Right ventricle myocardium inferior (tissue), 1 donor: ENCODE results near the gene S100A16. TPM values are rescaled to one million over a fixed set of nuclear protein-coding genes. Genes with fewer than 3 reads are reported as not detected.

Experiments
- ATAC-seq: fragments of 200-7000 bp; cut with Tn5 transposase; one replicate; pipeline ENCODE4 v1.9.1; 2020; ENCODE audit warnings: mild to moderate bottlenecking, moderate library complexity
- DNase-seq: peaks from one replicate; pipeline ENCODE4 v3.0.0; 2021; ENCODE audit errors: missing footprints
- intact Hi-C: fragments of 100-400 bp; cut with DNase I; formaldehyde crosslinking; loops from one replicate; pipeline ENCODE4 v1.11.0; 2022
- total RNA-seq: library from RNA; stranded (reverse); fragmentation: NEBNext Ultra II Directional; extraction: Animal tissue kit (Norgen Biotek cat#: 25700); gene quantifications from one replicate; pipeline ENCODE4 v1.2.1, GENCODE V29; 2021
- donor health status: DM: no; HTN: yes; CAD: no; lungs with severe emphysema.

Gene S100A16
- total RNA-seq, 1 donor from 2014 or later, result 49.2 TPM

DNA sequence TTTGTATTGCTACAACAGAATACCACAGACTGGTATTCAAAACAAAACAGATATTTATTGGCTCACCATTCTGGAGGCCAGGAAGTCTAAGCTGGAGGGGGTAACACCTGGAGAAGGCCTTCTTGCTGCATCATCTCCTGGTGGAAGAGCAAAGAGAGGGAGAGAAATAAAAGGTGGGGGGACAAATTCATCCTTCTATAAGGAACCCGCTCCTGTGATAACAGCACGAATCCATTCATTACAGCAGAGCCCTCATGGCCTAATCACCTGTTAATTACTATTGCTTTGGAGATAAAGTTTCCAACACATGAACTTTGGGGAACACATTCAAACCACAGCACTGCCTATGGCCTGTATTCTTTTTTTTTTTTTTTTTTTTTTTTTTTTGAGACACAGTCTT, 52.7 kb downstream of the S100A16 start:
- DNase-seq (no peak), ATAC-seq (no peak)
- intact Hi-C loops, result no loop called here

DNA sequence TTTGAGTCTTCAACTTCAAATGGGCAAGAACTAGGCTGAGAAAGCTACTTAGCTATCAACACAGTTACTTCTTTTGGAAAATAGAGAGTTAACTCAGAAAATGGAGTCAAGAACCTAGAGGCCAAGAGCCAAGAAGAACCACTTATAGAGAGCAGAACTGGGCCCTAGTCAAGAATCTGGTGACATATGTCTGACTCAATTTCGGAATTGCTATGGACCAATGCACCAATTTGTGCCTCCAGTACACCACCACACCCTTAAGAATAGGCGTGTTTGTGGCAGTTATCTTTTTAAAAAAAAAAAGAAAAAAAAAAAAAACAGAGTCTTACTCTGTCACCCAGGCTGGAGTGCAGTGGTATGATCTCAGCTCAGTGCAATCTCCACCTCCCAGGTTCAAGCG, 55.1 kb downstream of the S100A16 start:
- intact Hi-C loops, result no loop called here
- ATAC-seq (no peak), DNase-seq (no peak)

Other genes starting within 250 kb of the S100A16 start
- 4.0 TPM for gene S100A12, start 237.5 kb downstream of the S100A16 start, total RNA-seq
- 79.9 TPM for gene S100A8, start 222.1 kb downstream of the S100A16 start, total RNA-seq
- not detected for gene S100A7A, start 196.6 kb downstream of the S100A16 start, total RNA-seq
- not detected for gene S100A7, start 152.5 kb downstream of the S100A16 start, total RNA-seq
- gene S100A6, start 77.1 kb downstream of the S100A16 start, total RNA-seq, result 265 TPM
- gene S100A5, start 72.2 kb downstream of the S100A16 start, total RNA-seq, result not detected
- 164 TPM for gene S100A4, start 67.3 kb downstream of the S100A16 start, total RNA-seq
- gene S100A3, start 63.9 kb downstream of the S100A16 start, total RNA-seq, result 0.49 TPM
- 2.3 TPM for gene S100A2, start 47.3 kb downstream of the S100A16 start, total RNA-seq
- 6.3 TPM for gene S100A14, start 3.2 kb upstream of the S100A16 start, total RNA-seq
- 155 TPM for gene S100A13, start 14.4 kb upstream of the S100A16 start, total RNA-seq
- 2,065 TPM for gene S100A1, start 15.3 kb upstream of the S100A16 start, total RNA-seq
- 72.1 TPM for gene CHTOP, start 20.9 kb upstream of the S100A16 start, total RNA-seq
- 64.0 TPM for gene SNAPIN, start 45.6 kb upstream of the S100A16 start, total RNA-seq
- 60.4 TPM for gene ILF2, start 57.9 kb upstream of the S100A16 start, total RNA-seq
- 14.6 TPM for gene NPR1, start 65.6 kb upstream of the S100A16 start, total RNA-seq
- gene INTS3, start 114.9 kb upstream of the S100A16 start, total RNA-seq, result 33.0 TPM
- 13.5 TPM for gene SLC27A3, start 162.3 kb upstream of the S100A16 start, total RNA-seq